IPS DF 4.7 (cell line): ENCODE measurements around the gene PLPPR5.
"Not testable (repeated sequence)": the region's sequence is repeated elsewhere in the genome, so short reads cannot be mapped to it uniquely, and the experiment has no call there.

ENCODE experiments used
- DNase-seq: peaks from one replicate; pipeline ENCODE4 v3.0.0-alpha.2; 2013; ENCODE audit warnings: low spot score; ENCODE audit errors: extremely low read depth

Gene PLPPR5

DNA sequence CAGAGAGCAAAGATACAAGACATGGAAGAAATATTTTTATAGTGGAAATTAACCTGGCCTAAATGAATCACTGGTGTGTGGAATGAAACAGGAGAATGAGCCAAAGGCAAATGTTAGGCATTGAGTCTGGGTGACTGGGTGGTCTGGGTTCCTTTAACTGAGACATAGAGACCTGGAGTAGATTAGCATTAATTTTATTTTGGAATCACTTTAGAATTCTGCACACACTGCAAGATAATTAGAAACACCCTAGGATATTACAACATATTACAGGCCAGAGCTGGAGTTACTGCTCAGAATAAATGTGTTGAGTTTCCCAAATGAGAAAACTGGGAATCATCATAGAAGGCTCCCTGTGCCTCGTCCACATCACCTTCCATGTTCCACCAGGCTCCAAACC is 85.5 kb downstream of the PLPPR5 start:
- DNase-seq: no peak

- no peak for DNase-seq
These were observed 90.1 kb downstream of the PLPPR5 start for GRCh38 chr1:98914547-98914946.

- no peak for DNase-seq
These were observed 93.8 kb downstream of the PLPPR5 start for GRCh38 chr1:98910827-98911226.

DNA sequence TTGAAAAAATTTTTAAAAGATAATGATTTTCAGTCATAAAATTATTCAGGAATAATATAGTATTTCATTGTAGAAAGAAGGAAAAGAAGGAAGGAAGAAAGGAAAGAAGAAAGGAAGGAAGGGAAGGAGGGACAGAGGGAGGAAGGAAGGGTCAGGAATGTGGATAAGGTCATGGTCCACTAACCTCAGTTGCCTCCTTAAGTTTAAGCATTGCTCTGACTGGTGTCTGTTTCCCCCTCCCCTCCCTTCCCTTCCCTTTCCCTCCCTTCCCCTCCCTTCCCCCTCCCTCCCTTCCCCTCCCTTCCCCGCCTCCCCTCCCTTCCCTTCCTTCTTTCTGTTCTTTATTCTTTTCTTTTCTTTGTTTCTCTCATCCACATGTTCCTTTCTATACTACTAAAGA is 95.7 kb downstream of the PLPPR5 start:
- DNase-seq: no peak

DNA sequence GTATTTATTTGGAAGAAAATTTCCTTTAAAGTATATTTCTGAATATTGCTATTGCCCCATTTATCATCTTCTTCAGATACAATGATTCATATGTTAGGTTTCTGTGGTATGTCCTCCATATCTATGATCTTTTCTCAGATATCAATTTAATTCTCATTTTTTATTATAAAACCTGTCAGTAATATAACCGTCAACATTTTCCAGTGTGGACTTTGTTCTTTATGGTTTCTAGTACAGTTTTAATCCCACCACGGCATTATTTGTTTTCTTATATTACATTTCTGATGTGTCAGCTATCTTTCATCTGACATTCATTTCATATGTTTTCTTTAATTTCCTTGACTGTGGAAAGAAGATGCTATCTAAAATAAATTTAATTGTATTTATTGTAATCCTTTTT is 97.9 kb downstream of the PLPPR5 start:
- DNase-seq: no peak

- DNase-seq: no peak
These were observed 98.3 kb downstream of the PLPPR5 start for GRCh38 chr1:98906361-98906760.

GRCh38 chr1:98904684-98905083 is 100.0 kb downstream of the PLPPR5 start:
- no peak for DNase-seq

DNA sequence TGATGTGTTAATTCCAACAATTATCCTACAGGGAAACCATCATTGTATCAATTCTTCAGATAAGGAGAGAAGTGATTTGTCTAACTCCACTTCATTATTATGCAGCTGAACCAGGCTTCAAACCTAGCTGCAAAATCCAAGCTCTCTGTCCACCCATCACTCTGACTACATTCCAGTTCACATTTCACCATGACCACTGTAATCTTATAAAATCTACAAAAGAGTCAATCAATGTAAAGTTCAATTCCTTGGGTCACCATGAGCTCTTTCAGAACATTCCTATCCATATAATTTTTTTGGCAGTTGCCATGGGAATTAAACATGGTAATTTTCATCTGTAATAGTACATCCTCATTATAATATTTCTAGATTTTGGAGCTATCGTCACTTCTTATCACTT is 100.9 kb downstream of the PLPPR5 start:
- DNase-seq: no peak

DNA sequence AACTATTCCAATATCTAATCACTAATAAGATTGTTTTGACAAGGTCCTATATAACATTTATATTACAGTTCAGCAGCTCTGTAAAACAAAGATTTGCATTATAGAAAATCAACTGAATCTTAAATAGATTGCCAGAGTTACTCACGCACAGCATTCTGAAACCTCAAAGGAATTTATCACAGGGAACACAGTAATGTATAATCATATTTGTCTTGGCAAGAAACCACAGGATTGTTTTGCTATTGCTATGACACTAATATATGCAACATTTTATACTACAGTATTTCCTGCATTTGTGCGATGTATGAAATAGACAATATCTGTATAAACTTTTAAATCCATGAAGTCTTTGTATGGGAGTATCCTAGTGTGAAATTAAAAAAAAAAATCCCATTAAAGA is 101.4 kb downstream of the PLPPR5 start:
- no peak for DNase-seq

DNA sequence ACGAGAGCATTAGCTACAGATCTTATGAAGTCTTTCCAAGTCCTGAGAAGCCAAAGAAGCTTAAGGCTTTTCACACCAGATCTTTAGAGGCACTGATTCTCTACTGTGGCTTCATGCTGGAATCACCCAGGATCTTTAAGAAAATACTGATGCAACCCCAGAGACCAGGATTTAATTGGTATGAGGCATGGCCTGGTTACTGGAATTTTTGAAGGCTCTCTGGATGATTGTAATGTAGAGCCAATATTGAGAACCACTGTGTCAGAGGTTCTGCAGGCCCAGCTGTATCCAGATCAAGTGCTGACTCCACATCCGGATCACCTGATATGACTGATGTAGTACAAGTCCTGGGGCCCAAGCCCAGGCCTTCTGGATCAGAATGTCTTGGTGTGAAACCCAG is 105.7 kb downstream of the PLPPR5 start:
- no peak for DNase-seq

GRCh38 chr1:98897479-98897878 is 107.2 kb downstream of the PLPPR5 start:
- no peak for DNase-seq

DNA sequence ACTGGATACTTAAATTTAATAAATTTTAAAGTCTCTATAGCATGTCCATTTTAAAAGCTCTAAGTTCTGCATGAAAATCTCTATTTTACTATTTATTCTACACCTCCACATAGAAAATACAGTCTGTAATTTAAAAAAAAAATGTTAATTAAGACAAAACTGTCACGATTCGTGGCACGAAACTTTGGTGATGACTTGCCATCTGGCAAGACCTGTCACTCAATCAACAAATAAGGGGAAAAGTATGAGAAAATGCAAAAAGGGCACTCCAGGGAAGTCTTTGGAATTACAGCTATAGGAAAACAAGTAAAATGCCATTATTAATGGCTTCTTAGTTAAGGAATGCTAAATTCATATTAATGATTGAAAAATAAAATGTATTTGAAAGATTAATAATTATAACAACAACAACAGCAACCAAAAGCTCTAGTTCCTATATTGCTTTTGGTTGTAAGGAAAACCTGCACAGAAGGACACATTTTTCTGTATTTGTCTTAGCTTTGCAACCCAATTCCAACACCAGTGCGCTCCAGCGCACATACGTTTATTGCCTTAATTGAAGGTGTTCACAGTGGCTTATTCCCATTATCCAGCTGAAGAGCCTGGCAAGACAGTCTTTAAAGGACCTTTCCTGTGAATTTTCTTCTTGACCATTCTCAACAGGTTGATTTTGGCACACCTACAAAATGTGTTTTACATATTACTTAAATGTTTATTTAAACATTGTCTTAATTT is 107.8 kb downstream of the PLPPR5 start:
- DNase-seq: no peak

DNA sequence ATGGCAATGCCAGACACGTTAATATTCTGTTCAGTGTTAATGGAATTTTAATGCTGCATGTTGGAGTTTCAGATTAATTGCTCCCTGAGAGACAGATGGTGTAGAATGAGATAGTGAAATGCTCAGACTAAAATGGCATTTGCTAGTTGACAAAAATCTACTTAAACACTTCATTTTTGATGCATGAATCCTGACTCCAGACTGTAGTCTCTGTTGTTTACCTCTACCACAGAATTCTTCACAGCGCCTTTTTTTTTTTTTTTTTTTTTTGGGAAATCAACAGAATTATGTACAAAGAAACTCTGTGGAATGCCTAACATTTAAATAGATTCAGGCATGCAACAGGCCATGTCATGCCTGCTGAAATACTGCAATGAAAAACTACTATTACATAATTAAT is 111.3 kb downstream of the PLPPR5 start:
- no peak for DNase-seq

DNA sequence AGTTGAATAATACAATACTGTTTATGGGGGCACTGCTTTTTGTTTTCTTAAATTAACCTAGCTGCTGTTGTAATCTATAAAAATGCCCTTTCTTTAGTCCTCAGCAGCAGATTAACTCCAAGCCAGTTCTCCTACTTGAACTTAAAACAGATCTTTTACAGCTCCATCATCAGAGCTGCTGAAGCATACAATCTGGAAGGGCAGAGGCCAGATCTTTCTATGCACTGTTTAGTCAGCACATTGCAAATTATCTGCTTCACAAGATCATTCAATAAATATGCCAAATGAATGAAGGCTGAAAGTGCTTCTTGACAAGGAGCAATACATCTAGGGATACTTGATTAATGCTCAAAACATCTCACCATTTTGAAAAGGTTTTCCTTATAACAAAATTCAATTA is 115.8 kb downstream of the PLPPR5 start:
- DNase-seq: no peak

DNA sequence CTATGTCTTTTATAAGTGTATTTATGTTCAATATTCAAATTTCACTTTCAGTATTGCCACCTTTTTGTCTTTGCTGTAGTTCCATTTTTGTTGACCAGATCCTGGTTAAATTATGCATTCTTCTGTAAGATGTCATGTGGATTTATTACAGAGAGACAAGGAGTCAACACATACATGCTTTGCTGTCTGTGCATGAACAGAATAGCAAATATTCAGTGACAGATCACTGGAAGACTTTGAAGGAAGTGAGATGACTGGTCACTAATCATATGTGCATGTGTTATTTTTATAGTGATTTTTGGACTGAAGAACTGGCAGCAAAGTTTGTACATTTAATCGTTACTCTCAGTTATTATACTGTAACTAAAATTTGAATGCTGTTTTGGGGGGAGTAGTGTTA is 117.2 kb downstream of the PLPPR5 start:
- DNase-seq: no peak

DNA sequence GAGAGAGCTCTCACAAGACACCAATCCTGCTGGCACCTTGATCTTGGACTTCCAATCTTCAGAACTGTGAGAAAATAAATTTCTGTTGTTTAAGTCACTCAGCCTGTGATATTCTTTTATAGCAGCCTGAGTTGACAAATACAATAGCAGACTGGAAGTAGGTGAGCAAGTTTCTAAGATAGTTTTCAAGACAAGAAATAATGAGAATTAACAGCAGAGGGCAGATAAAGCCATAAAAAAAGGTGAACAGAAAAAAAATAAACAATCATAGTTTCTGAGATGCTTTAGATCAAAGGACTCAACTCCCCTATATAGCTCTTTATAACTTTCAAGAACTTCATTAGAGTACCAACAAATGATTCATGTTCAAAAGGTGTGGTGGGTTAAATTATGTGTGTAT is 119.8 kb downstream of the PLPPR5 start:
- DNase-seq: no peak

DNA sequence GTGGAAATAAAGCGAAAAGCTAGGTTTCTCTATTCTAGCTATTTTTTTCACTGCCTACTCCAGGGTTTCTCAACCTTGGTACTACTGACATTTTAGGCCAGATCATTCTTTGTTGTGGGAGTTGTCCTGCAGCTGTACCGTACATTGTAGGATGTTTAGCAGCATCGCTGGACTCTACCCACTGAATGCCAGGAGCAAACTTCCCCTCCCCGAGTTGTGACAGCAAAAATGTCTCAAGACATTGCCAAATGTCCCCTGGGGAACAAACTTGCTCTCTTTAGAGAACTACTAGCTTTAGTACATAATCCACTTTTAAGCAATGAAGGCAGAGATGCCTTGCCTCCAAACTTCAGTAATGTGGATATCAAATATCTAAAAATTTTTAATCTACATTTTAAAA is 122.8 kb downstream of the PLPPR5 start:
- DNase-seq: no peak

DNA sequence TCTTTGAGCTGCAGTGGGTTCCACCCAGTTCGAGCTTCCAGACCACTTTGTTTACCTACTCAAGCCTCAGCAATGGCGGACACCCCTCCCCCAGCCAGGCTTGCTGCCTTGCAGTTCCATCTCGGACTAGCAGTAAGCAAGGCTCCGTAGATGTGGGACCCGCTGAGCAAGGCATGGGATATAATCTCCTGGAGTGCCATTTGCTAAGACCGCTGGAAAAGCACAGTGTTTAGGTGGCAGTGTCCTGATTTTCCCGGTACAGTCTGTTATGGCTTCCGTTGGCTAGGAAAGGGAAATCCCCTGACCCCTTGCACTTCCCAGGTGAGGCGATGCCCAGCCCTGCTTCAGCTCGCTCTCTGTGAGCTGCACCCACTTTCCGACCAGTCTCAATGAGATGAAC is 123.4 kb downstream of the PLPPR5 start:
- not testable (repeated sequence) for DNase-seq

GRCh38 chr1:98874828-98875227 is 129.8 kb downstream of the PLPPR5 start:
- DNase-seq: no peak

GRCh38 chr1:98870959-98871903 is 133.4 kb downstream of the PLPPR5 start:
- no peak for DNase-seq

DNA sequence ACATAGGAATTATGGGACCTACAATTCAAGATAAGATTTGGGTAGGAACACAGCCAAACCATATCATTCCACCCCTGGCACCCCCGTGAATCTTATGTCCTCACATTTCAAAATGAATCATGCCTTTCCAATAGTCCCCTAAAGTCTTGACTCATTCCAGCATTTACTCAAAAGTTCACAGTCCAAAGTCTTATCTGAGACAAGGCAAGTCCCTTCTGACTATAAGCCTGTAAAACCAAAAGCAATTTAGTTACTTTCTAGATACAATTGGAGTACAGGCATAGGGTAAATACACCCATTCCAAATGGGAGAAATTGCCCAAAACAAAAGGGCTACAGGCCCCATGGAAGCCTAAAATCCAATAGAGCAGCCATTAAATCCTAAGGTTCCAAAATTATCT is 138.9 kb downstream of the PLPPR5 start:
- DNase-seq: no peak

- no peak for DNase-seq
These were observed 144.3 kb downstream of the PLPPR5 start for GRCh38 chr1:98860329-98860728.

DNA sequence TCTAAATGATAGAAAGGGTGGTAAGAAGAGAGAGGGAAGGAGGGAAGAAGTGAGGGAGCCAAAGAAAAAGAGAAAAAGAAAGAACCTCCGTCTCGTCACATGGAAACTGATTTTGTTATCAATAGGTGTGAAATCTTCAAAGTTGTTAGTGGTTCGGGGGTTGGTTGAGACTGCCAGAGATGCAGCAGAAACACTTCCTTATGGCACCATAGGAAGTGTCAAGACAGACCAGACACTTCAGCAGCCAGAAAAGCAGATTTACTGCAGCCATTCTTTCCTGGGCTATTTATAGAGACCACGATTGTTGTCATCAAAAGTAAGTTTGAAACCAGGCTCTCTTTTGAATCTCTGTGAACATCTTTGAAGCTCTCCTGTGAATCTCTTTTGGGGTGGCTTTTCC is 150.5 kb downstream of the PLPPR5 start:
- no peak for DNase-seq
